Memory B cell (primary cell): ENCODE data around the gene LRG1.
A peak's percentile ranks its signal among the peaks of the same experiment; 100 is the strongest.
"Not testable (repeated sequence)": the region's sequence is repeated elsewhere in the genome, so short reads cannot be mapped to it uniquely, and the experiment has no call there.

Experiments used
- ATAC-seq: fragments of 150-1000 bp; cut with Tn5 transposase; 2 replicates; pipeline ENCODE4 v1.10.0; 2021; ENCODE audit warnings: low read depth, mild to moderate bottlenecking, moderate library complexity
- DNase-seq, 2 donors: peaks; one replicate each; pipeline ENCODE4 v3.0.0; 2022; ENCODE audit warnings: low spot score in 2 of 2
- H3K27ac Mint-ChIP-seq: one replicate; pipeline ENCODE4 v1.8.0; 2022; ENCODE audit warnings: mild to moderate bottlenecking, moderate library complexity, mixed read lengths
- H3K27me3 Mint-ChIP-seq: one replicate; pipeline ENCODE4 v1.8.0; 2022; ENCODE audit warnings: mixed read lengths
- H3K36me3 Mint-ChIP-seq: one replicate; pipeline ENCODE4 v1.8.0; 2022; ENCODE audit warnings: mild to moderate bottlenecking, mixed read lengths
- H3K4me1 Mint-ChIP-seq: one replicate; pipeline ENCODE4 v1.8.0; 2022; ENCODE audit warnings: mixed read lengths
- H3K4me3 Mint-ChIP-seq: one replicate; pipeline ENCODE4 v1.8.0; 2022; ENCODE audit warnings: mild to moderate bottlenecking, moderate library complexity, mixed read lengths
- H3K9me3 Mint-ChIP-seq: one replicate; pipeline ENCODE4 v1.8.0; 2022; ENCODE audit warnings: mixed read lengths

LRG1 gene

GRCh38 chr19:4534836-4535658, 4.8 kb downstream of the LRG1 start, which contains the start of gene PLIN5:
Gene PLIN5 (minus strand): TSS chr19:4535224. CDS start chr19:4534074, 1,150 bp downstream.
- peaks cover 22% of the 10 kb centered on the region for H3K27me3 Mint-ChIP-seq
- H3K36me3 Mint-ChIP-seq: no peaks in the 10 kb centered on the region
- H3K4me1 Mint-ChIP-seq: peaks cover 5% of the 10 kb centered on the region
- peak in 1 of 2 donors; percentile 47 for DNase-seq
- no peak within 1 kb of the TSS for H3K27ac Mint-ChIP-seq
- peak within 1 kb of the TSS; percentile 37 for H3K4me3 Mint-ChIP-seq
- no peaks in the 10 kb centered on the region for H3K9me3 Mint-ChIP-seq
- peak; percentile 73 for ATAC-seq

- DNase-seq: no peak
- Mint-ChIP-seq H3K4me3 (no peak overlapping the region), H3K27me3 (peaks cover 17% of the 10 kb centered on the region), H3K4me1 (peaks cover 2% of the 10 kb centered on the region), H3K27ac (no peak overlapping the region), H3K36me3 (no peaks in the 10 kb centered on the region), H3K9me3 (no peaks in the 10 kb centered on the region)
- no peak for ATAC-seq
These were observed 5.9 kb downstream of the LRG1 start for GRCh38 chr19:4533835-4534424.

GRCh38 chr19:4533334-4533733, 6.5 kb downstream of the LRG1 start:
- Mint-ChIP-seq H3K36me3 (no peaks in the 10 kb centered on the region), H3K27ac (no peak overlapping the region), H3K27me3 (peaks cover 16% of the 10 kb centered on the region), H3K4me3 (no peak overlapping the region), H3K4me1 (peaks cover 2% of the 10 kb centered on the region), H3K9me3 (no peaks in the 10 kb centered on the region)
- DNase-seq (no peak), ATAC-seq (no peak)

- Mint-ChIP-seq H3K36me3 (no peaks in the 10 kb centered on the region), H3K27me3 (peaks cover 14% of the 10 kb centered on the region), H3K27ac (no peak overlapping the region), H3K9me3 (no peaks in the 10 kb centered on the region), H3K4me1 (peaks cover 2% of the 10 kb centered on the region), H3K4me3 (no peak overlapping the region)
- ATAC-seq: no peak
- DNase-seq: no peak
These were observed 8.2 kb downstream of the LRG1 start for GRCh38 chr19:4531562-4532165.

- Mint-ChIP-seq H3K4me3 (no peak overlapping the region), H3K9me3 (no peaks in the 10 kb centered on the region), H3K36me3 (no peaks in the 10 kb centered on the region), H3K27me3 (peaks cover 12% of the 10 kb centered on the region), H3K4me1 (peaks cover 2% of the 10 kb centered on the region), H3K27ac (no peak overlapping the region)
- ATAC-seq (no peak), DNase-seq (no peak)
These were observed 9.8 kb downstream of the LRG1 start for GRCh38 chr19:4529924-4530522.

GRCh38 chr19:4528843-4529242, 11.0 kb downstream of the LRG1 start:
- H3K4me1 Mint-ChIP-seq: peaks cover 2% of the 10 kb centered on the region
- no peak overlapping the region for H3K4me3 Mint-ChIP-seq
- H3K27ac Mint-ChIP-seq: no peak overlapping the region
- peaks cover 12% of the 10 kb centered on the region for H3K27me3 Mint-ChIP-seq
- ATAC-seq: no peak
- H3K9me3 Mint-ChIP-seq: no peaks in the 10 kb centered on the region
- DNase-seq: no peak
- no peaks in the 10 kb centered on the region for H3K36me3 Mint-ChIP-seq

- H3K27me3 Mint-ChIP-seq, H3K4me3 Mint-ChIP-seq, H3K4me1 Mint-ChIP-seq, ATAC-seq, H3K36me3 Mint-ChIP-seq, H3K9me3 Mint-ChIP-seq, H3K27ac Mint-ChIP-seq, DNase-seq: not testable (repeated sequence)
These were observed 12.5 kb downstream of the LRG1 start for GRCh38 chr19:4527377-4527776.

GRCh38 chr19:4525563-4526002, 14.3 kb downstream of the LRG1 start:
- Mint-ChIP-seq H3K4me3 (no peak overlapping the region), H3K27ac (no peak overlapping the region), H3K36me3 (no peaks in the 10 kb centered on the region), H3K27me3 (peaks cover 8% of the 10 kb centered on the region), H3K4me1 (no peaks in the 10 kb centered on the region), H3K9me3 (no peaks in the 10 kb centered on the region)
- DNase-seq (no peak), ATAC-seq (no peak)

GRCh38 chr19:4524808-4525562, 14.9 kb downstream of the LRG1 start:
- H3K36me3 Mint-ChIP-seq: no peaks in the 10 kb centered on the region
- H3K9me3 Mint-ChIP-seq: no peaks in the 10 kb centered on the region
- peaks cover 8% of the 10 kb centered on the region for H3K27me3 Mint-ChIP-seq
- no peaks in the 10 kb centered on the region for H3K4me1 Mint-ChIP-seq
- ATAC-seq (peak; percentile 80), DNase-seq (peak; percentile 66 to 68)
- no peak overlapping the region for H3K4me3 Mint-ChIP-seq
- H3K27ac Mint-ChIP-seq: no peak overlapping the region

- Mint-ChIP-seq H3K4me1 (no peaks in the 10 kb centered on the region), H3K9me3 (no peaks in the 10 kb centered on the region), H3K36me3 (no peaks in the 10 kb centered on the region), H3K27me3 (peaks cover 13% of the 10 kb centered on the region), H3K27ac (no peak overlapping the region), H3K4me3 (no peak overlapping the region)
- ATAC-seq (no peak), DNase-seq (no peak)
These were observed 16.3 kb downstream of the LRG1 start for GRCh38 chr19:4523306-4524110.

- DNase-seq (no peak), ATAC-seq (no peak)
- Mint-ChIP-seq H3K27me3 (peaks cover 13% of the 10 kb centered on the region), H3K9me3 (no peaks in the 10 kb centered on the region), H3K27ac (no peak overlapping the region), H3K4me3 (no peak overlapping the region), H3K4me1 (no peaks in the 10 kb centered on the region), H3K36me3 (no peaks in the 10 kb centered on the region)
These were observed 17.4 kb downstream of the LRG1 start for GRCh38 chr19:4522291-4523002.

GRCh38 chr19:4521888-4522242, 18.0 kb downstream of the LRG1 start:
- H3K27ac Mint-ChIP-seq: no peak overlapping the region
- H3K9me3 Mint-ChIP-seq: no peaks in the 10 kb centered on the region
- ATAC-seq (no peak), DNase-seq (no peak)
- H3K27me3 Mint-ChIP-seq: peaks cover 16% of the 10 kb centered on the region
- H3K4me3 Mint-ChIP-seq: no peak overlapping the region
- H3K4me1 Mint-ChIP-seq: no peaks in the 10 kb centered on the region
- H3K36me3 Mint-ChIP-seq: no peaks in the 10 kb centered on the region
